AG09309 (cell line): ENCODE data around the gene PRKAR1B.

Experiments used
- DNase-seq: peaks from one replicate; pipeline ENCODE4 v3.0.0-alpha.2; 2010; ENCODE audit warnings: low read depth
- H3K4me3 ChIP-seq: 2 replicates; pipeline ENCODE4 v1.5.1; 2011; ENCODE audit warnings: mild to moderate bottlenecking, low read depth, low read length, moderate library complexity; ENCODE audit not compliant: control insufficient read depth
- TF ChIP-seq, protein P1 (sequence below): IDR thresholded peaks from 2 replicates; pipeline ENCODE4 v1.5.1; 2011; ENCODE audit warnings: mild to moderate bottlenecking, low read depth, low read length, inconsistent platforms; ENCODE audit not compliant: insufficient read depth, control insufficient read depth; ENCODE audit errors: missing control alignments

The PRKAR1B gene

DNA sequence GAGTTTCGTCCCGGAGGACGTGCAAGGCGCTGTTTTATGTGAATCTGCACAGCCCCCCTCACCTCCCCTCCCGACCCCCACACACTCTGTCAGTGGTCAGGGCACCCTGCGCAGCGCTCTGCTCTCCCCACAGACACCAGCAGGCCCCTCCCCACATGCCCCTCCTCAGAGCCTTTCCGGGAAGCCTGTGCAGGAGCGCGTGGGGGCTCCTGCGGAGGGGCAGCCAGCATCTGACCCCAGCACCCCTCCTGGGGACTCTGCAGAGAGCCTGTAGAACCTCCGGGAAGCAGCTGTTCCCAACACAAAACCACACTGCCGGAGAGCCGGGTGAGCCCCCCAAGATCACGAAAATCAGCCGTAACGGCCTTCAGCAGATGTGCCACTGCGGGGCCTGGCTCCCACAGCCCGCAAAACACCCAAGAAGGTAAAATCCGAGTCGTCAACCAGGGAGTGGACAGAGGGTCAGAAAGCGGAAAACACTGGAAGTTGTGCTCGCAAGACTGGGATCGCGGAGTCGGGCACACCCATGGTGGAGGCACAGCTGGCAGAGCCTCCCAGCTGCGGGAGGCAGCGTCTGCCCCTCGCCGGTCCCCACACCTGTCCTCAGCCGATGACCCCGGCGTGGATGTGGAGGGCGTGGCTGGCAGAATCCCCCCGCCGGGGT is 153.7 kb downstream of the PRKAR1B start:
- no peak for DNase-seq
- TF ChIP-seq, protein P1, sequence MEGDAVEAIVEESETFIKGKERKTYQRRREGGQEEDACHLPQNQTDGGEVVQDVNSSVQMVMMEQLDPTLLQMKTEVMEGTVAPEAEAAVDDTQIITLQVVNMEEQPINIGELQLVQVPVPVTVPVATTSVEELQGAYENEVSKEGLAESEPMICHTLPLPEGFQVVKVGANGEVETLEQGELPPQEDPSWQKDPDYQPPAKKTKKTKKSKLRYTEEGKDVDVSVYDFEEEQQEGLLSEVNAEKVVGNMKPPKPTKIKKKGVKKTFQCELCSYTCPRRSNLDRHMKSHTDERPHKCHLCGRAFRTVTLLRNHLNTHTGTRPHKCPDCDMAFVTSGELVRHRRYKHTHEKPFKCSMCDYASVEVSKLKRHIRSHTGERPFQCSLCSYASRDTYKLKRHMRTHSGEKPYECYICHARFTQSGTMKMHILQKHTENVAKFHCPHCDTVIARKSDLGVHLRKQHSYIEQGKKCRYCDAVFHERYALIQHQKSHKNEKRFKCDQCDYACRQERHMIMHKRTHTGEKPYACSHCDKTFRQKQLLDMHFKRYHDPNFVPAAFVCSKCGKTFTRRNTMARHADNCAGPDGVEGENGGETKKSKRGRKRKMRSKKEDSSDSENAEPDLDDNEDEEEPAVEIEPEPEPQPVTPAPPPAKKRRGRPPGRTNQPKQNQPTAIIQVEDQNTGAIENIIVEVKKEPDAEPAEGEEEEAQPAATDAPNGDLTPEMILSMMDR: no peak
- H3K4me3 ChIP-seq: no peak overlapping the region

DNA sequence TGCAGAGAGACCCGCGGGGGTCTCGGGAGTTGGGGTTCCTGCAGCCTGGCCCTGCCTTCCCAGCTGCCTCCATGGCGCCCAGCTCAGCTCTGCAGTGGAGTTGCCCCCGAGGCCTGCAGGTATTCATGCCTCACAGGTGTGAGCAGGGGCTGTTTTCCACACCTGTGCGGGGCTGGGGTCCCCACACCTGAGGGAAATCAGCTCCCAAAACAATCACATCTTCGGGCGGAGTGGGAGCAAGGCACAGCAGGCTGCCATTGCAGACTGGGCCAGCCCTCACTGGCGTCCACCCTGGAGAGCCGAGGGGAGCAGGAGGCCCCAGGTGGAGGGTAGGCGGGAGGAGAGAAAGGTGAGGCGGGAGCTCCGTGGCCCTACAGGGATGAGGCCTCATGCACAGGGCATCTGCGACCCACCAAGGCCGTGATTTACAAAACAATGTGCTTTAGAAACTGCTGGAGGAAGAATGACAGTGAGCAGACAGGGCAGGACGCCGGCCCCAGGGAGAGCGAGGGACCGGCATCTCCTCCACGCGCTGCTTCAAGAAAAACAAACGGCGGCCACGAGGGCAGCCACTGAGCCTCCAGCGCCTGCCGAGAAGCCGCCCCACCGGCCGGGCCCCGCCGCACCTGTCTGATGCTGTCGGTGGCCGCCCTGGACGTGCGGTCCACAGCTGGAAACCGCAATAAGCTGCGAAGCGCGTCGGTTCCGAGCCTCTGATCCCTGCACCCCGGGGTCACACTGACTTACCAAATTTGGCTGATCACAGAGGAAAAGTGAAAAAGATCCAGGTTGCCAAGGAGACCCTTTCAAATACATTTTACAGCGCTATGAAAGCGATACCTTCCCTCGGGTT is 154.4 kb downstream of the PRKAR1B start:
- DNase-seq: no peak
- no peak overlapping the region for H3K4me3 ChIP-seq
- TF ChIP-seq, protein P1: no peak

DNA sequence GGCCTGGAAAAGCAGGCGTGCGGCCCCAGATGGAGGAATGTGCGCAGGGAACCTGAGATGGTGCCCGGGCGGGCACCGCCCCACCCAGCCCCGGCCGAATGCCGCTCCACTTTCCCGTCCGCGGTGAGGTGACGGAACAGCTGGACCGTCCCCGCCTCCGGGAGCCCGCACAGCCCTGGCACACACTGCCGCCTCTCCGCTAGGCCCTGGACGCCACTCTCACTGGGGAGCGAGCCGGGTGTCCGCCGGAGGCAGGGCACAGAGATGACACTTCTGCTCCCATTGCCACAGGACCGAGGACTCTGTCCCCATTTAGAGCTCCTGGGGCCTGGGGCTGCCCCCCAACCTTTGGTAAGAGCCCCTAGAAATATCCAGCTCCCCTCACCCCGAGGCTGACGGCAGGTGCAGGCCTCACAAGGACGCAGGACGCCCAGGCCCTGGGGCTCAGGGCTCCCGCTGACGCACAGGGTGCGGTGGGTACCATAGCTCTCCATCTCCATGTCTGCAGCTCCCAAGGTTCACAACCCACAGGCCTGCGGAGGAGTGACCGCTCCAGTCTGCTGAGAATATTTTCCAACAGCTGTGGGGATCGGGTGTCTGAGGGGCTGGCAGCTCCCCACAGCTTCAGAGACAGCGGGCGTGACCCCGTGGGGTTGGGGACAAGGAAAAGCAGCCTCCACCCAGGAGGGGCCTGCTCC is 155.2 kb downstream of the PRKAR1B start:
- no peak for DNase-seq
- TF ChIP-seq, protein P1: no peak
- H3K4me3 ChIP-seq: no peak overlapping the region

DNA sequence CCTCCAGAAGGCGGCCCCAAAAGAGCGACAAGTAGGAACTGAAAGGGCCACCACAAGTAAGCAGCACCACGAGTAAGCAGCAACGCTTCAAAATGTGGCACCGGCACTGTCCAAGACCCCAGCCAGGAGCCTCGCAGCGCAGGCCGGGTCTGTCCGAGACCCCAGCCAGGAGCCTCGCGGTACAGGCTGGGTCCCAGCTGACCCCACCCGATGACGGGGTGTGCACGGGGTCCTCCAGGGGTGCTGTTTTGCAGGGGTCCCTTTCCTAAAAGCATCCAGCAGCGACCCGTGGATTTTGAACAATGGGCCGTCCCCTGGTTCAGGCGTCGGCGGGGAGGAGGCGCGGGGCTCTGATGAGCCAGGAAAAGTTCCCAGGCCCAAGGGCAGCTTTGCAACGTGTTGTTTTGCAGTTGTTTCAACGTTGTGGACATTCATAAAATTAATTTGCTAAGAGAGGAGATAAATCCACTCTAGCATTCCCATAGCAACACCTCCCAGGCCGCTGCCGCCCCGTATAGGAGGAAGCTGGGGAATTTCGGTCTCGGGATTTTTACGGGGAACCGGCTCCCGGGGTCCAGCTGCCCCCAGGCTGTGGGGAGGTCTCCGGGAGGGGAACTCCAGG is 155.9 kb downstream of the PRKAR1B start:
- no peak for DNase-seq
- H3K4me3 ChIP-seq: no peak overlapping the region
- TF ChIP-seq, protein P1: no peak

DNA sequence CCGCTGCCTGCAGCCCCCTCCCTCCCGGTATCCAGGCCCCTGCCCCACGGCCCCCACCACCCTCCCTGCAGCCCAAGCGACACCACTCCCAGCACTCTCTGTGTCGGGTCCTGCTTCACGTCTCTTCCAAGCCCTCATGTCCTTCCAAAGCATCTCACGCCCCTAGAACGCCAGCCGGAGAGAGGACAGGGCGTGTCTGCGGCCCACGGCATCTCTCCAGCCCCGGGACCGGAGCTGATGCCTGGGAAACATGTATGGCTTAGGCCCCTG is 156.3 kb downstream of the PRKAR1B start:
- H3K4me3 ChIP-seq: no peak overlapping the region
- TF ChIP-seq, protein P1: no peak
- no peak for DNase-seq

DNA sequence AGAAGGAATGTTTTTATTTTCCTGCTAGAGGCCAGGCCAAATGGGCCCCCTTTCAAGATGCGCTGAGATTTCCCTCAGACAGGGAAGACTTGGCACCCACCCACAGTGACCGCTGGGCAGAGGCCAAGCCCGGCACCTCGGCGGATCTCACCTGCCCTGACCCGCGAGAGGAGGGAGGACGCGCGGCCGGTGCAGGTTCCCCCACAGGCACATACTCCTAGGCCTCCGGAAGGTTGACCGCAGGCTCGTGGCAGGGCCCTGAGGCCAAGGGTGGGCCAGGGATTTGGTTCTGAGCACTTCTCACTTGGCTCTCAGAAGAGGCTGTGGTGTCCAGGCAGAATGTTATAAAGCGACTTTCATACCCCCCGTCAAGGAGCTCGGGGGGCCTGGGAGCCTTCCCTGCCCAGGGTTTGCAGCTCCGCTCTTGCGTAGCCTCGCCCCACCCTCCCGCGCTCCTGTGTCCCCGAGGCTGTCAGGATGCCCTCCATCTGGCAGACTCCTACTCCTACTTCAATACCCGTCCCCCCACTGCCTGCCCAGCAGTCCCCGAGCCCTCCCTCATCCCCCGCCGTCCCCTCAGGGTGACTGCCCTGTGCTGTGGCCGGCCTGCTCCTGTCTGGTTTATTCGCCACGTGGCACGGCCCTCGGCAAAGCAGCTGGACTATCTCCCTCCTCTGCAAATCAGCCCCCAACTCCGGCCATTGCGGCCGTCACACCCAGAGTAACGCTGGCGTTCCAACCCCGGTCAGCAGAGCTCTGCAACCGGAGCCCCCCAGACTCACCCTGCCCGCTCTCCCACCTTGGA is 156.9 kb downstream of the PRKAR1B start:
- no peak for DNase-seq
- TF ChIP-seq, protein P1: no peak

More for the DNA sequence above, 156.9 kb downstream of the PRKAR1B start:
- H3K4me3 ChIP-seq: no peak overlapping the region
